Liver (tissue), 9 donors: Measurements from ENCODE around the gene OPN1LW. TPM values are rescaled to one million over a fixed set of nuclear protein-coding genes. Genes with fewer than 3 reads are reported as not detected.

ENCODE experiments used
- DNase-seq: peaks from one replicate; pipeline ENCODE4 v3.0.0-alpha.2; 2017; ENCODE audit warnings: low spot score
- H3K27ac ChIP-seq, 2 donors: one replicate each; pipeline ENCODE4 v1.7.0; 2013; ENCODE audit warnings: inconsistent platforms in 2 of 2, low read length in 2 of 2, control low read depth in 1 of 2, low read depth in 1 of 2, mild to moderate bottlenecking in 1 of 2
- H3K27me3 ChIP-seq, 4 donors: one replicate each; pipeline versions ENCODE4 v1.6.1 to v1.7.0; 2013; ENCODE audit warnings: low read length in 3 of 4, inconsistent platforms in 1 of 4, mild to moderate bottlenecking in 1 of 4, moderate library complexity in 1 of 4; ENCODE audit not compliant: control insufficient read depth in 4 of 4, insufficient read depth in 4 of 4
- H3K36me3 ChIP-seq, 4 donors: one replicate each; pipeline versions ENCODE4 v1.6.1 to v1.7.0; 2013; ENCODE audit warnings: low read length in 3 of 4, mild to moderate bottlenecking in 3 of 4, low read depth in 1 of 4, moderate library complexity in 1 of 4; ENCODE audit not compliant: control insufficient read depth in 4 of 4, insufficient read depth in 3 of 4
- H3K4me1 ChIP-seq, 4 donors: one replicate each; pipeline versions ENCODE4 v1.6.1 to v1.7.0; 2013; ENCODE audit warnings: low read length in 3 of 4, mild to moderate bottlenecking in 3 of 4, moderate library complexity in 1 of 4; ENCODE audit not compliant: control insufficient read depth in 4 of 4, insufficient read depth in 4 of 4
- H3K4me3 ChIP-seq, 3 donors: one replicate each; pipeline versions ENCODE4 v1.6.1 to v1.7.0; 2013; ENCODE audit warnings: low read length in 3 of 3, control low read depth in 1 of 3, low read depth in 1 of 3, mild to moderate bottlenecking in 1 of 3
- H3K9ac ChIP-seq, 2 donors: one replicate each; pipeline ENCODE4 v1.7.0; 2013; ENCODE audit warnings: low read length in 2 of 2, mild to moderate bottlenecking in 2 of 2, moderate library complexity in 2 of 2, control low read depth in 1 of 2, low read depth in 1 of 2
- H3K9me3 ChIP-seq, 4 donors: one replicate each; pipeline versions ENCODE4 v1.6.1 to v1.7.0; 2013; ENCODE audit warnings: low read length in 3 of 4; ENCODE audit not compliant: control insufficient read depth in 4 of 4
- ATF3 ChIP-seq: IDR thresholded peaks from 2 replicates; pipeline ENCODE4 v1.6.1; 2016; ENCODE audit warnings: antibody characterized with exemption
- CTCF ChIP-seq: fragments of 150-350 bp; IDR thresholded peaks from 2 replicates; pipeline ENCODE4 v1.5.1; 2017; ENCODE audit warnings: improper control_type of control experiment, low read depth, low read length; ENCODE audit not compliant: missing input control
- EGR1 ChIP-seq, 2 donors: IDR thresholded peaks; 2 replicates each; pipeline ENCODE4 v1.6.1; 2016 to 2018; ENCODE audit warnings: antibody characterized with exemption in 2 of 2, low read depth in 2 of 2
- FOXA1 ChIP-seq: IDR thresholded peaks from 2 replicates; pipeline ENCODE4 v1.6.1; 2016; ENCODE audit warnings: antibody characterized with exemption
- FOXA2 ChIP-seq: IDR thresholded peaks from 2 replicates; pipeline ENCODE4 v1.6.1; 2016; ENCODE audit warnings: antibody characterized with exemption
- GABPA ChIP-seq, 2 donors: IDR thresholded peaks in 1 of 2; conservative IDR thresholded peaks in 1 of 2; 2 replicates each; pipeline ENCODE4 v1.6.1; 2016; ENCODE audit warnings: antibody characterized with exemption in 2 of 2, mild to moderate bottlenecking in 1 of 2, moderate library complexity in 1 of 2
- HNF4A ChIP-seq, 2 donors: conservative IDR thresholded peaks; 2 replicates each; pipeline ENCODE4 v1.6.1; 2016; ENCODE audit warnings: antibody characterized with exemption in 2 of 2, mild to moderate bottlenecking in 2 of 2
- HNF4G ChIP-seq: IDR thresholded peaks from 2 replicates; pipeline ENCODE4 v1.6.1; 2016; ENCODE audit warnings: antibody characterized with exemption
- JUND ChIP-seq, 2 donors: IDR thresholded peaks; 2 replicates each; pipeline ENCODE4 v1.6.1; 2016; ENCODE audit warnings: antibody characterized with exemption in 2 of 2
- MAX ChIP-seq: IDR thresholded peaks from 2 replicates; pipeline ENCODE4 v1.6.1; 2016; ENCODE audit warnings: antibody characterized with exemption
- NR2F2 ChIP-seq: IDR thresholded peaks from 2 replicates; pipeline ENCODE4 v1.6.1; 2016; ENCODE audit warnings: antibody characterized with exemption
- RAD21 ChIP-seq, 2 donors: IDR thresholded peaks; 2 replicates each; pipeline ENCODE4 v1.6.1; 2016; ENCODE audit warnings: antibody characterized with exemption in 2 of 2, mild to moderate bottlenecking in 2 of 2
- REST ChIP-seq: IDR thresholded peaks from 2 replicates; pipeline ENCODE4 v1.6.1; 2016; ENCODE audit warnings: antibody characterized with exemption, mild to moderate bottlenecking
- RXRA ChIP-seq, 2 donors: IDR thresholded peaks; 2 replicates each; pipeline ENCODE4 v1.6.1; 2017 to 2018; ENCODE audit warnings: antibody characterized with exemption in 2 of 2, mild to moderate bottlenecking in 1 of 2
- SP1 ChIP-seq: IDR thresholded peaks from 2 replicates; pipeline ENCODE4 v1.6.1; 2018; ENCODE audit warnings: antibody characterized with exemption, mild to moderate bottlenecking
- TAF1 ChIP-seq: conservative IDR thresholded peaks from 2 replicates; pipeline ENCODE4 v1.6.1; 2016; ENCODE audit warnings: antibody characterized with exemption, mild to moderate bottlenecking
- YY1 ChIP-seq: IDR thresholded peaks from 2 replicates; pipeline ENCODE4 v1.6.1; 2016; ENCODE audit warnings: antibody characterized with exemption, mild to moderate bottlenecking
- ZBTB33 ChIP-seq: IDR thresholded peaks from 2 replicates; pipeline ENCODE4 v1.6.1; 2016; ENCODE audit warnings: antibody characterized with exemption
- WGBS: extraction: QIAGEN DNeasy Blood & Tissue Kit; methylation state at CpG from one replicate; pipeline ENCODE4 v1.1.7; 2013; 5-methylcytosine and 5-hydroxymethylcytosine counted together
- polyA plus RNA-seq, 2 donors: library from polyadenylated mRNA; stranded (reverse) in 1 of 2; unstranded in 1 of 2; fragments of 200-250 nt in 1 of 2; fragments of >200 nt in 1 of 2; fragmentation: Nextera tagmentation in 1 of 2; extraction: Ambion mirVana in 1 of 2; gene quantifications; one replicate each; pipeline versions ENCODE4 v1.2.1 to v1.2.3, GENCODE V29; 2013 to 2015
- total RNA-seq, 2 donors: library from RNA; depleted of rRNA; stranded (reverse); fragments of >200 nt; gene quantifications; one replicate each; pipeline ENCODE4 v1.2.3, GENCODE V29; 2014
- donor health status: healthy.
- donor health status: healthy.
- donor health status: healthy.
- donor health status: healthy.
- donor health status: healthy.

OPN1LW gene
- total and polyA plus RNA-seq, 4 donors, result not detected

GRCh38 chrX:154116426-154117211 lies 27.4 kb upstream of the OPN1LW start:
- Histone ChIP-seq H3K4me3 (no peak overlapping the region), H3K27ac (no peak overlapping the region), H3K9me3 (peaks cover 0 to 5% (median 0%) of the 10 kb centered on the region in 4 donors), H3K4me1 (no peaks in the 10 kb centered on the region), H3K9ac (no peak overlapping the region), H3K27me3 (no peaks in the 10 kb centered on the region), H3K36me3 (no peaks in the 10 kb centered on the region)
- 71% methylated on average over 19 of the region's 19 CpGs for WGBS
- DNase-seq, result no peak
- no peak for TF ChIP-seq REST
- TF ChIP-seq RXRA (IDR thresholded peaks at IDR 0.05), result no peak
- no peak for TF ChIP-seq CTCF
- no peak for TF ChIP-seq JUND (IDR thresholded peaks at IDR 0.05)
- no peak for TF ChIP-seq YY1
- no peak for TF ChIP-seq RAD21 (IDR thresholded peaks at IDR 0.05)
- no peak for TF ChIP-seq NR2F2
- TF ChIP-seq GABPA (IDR thresholded peaks at IDR 0.05 in 1 of 2, conservative IDR thresholded peaks at IDR 0.05 in 1 of 2), result no peak
- no peak for TF ChIP-seq HNF4A (conservative IDR thresholded peaks at IDR 0.05)
- TF ChIP-seq ATF3, result no peak
- TF ChIP-seq MAX, result no peak
- TF ChIP-seq FOXA1, result no peak
- TF ChIP-seq FOXA2, result no peak
- TF ChIP-seq ZBTB33, result no peak
- no peak for TF ChIP-seq TAF1
- no peak for TF ChIP-seq HNF4G
- no peak for TF ChIP-seq EGR1 (IDR thresholded peaks at IDR 0.05; ENCODE audit: low read depth in 2 of 2)
- TF ChIP-seq SP1, result no peak
